ENCODE measurements around the gene RAET1L.
"Not testable (repeated sequence)": the region's sequence is repeated elsewhere in the genome, so short reads cannot be mapped to it uniquely, and the experiment has no call there.

The RAET1L gene

DNA sequence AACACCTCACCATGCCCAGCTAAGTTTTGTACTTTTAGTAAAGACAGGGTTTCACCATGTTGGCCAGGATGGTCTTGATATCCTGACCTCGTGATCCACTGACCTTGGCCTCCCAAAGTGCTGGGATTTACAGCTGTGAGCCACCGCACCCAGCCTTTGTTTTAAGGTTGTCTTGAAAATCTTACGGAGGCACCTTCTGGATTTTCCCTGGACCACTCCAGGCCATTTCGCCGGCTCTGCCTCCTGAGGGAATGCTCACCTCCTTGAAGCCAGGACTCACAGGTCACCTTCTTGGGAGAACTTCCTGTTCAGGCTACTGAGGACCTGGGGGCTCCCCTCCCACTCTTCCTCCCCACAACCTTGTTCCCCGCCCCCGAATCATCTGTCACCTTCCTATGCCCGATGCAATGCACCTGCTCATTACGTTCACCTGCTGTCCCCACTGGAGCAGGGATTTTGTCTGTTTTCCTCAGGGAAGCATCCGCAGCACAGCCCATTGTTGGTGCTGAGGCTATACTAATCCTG lies 19.4 kb upstream of the RAET1L start:
- no peak for DNase-seq (ENCODE audit: low read depth)

DNA sequence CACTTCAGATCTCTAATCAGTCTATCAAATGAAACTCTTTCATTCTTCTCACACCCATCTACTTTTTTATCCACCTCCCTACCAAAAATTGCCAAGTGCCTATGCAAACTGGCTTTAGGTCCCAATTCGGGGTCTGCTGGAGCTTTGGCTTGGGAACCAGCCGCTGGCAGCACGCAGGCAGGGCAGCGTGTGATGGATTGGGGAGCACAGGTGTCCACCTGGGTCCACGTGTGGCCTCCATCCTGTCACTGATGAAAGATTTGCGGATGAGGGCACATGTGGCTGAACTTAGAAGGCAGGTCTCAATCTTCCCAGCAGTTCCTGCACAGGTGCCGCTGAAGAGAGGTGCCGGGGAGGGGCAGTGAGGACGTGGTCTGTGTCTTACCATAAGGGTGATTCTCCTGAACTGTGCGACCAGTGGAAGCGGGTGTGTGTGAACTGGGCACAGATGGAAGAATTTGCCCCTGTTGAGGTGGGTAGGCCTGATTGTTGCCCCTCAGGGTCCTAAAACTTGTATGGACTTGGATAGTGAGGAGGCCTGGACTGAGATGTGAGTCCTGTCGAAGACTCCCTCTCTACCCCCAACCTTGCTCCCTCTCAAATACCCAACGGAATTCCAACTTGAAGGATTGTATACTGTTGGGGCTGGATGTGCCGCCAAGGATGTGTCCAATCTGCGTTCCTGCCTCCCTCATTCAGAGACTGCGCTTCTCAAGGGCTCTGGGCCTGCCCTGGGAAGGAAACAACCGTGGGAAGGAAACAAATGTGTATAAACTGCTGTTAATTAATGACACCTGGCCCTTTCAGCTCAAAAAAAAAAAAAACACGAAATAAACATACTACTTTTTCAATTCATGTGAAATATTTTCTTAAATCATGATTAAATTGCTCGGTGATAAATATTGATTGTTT lies 18.4 kb upstream of the RAET1L start:
- DNase-seq (ENCODE audit: low read depth) = no peak

DNA sequence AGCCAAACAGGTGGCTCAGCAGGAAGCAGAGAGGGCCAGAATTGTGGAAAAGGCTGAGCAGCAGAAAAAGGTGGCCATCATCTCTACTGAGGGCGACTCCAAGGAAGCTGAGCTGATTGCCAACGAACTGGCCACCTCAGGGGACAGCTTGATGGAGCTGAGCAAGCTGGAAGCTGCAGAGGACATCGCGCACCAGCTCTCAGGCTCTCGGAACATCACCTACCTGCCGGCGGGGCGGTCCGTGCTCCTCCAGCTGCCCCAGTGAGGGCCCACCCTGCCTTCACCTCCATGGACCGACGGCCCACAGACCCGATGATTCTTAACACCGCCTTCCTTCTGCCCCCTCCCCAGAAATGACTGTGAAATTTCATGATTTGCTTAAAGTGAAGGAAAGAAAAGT lies 17.8 kb upstream of the RAET1L start:
- no peak for DNase-seq (ENCODE audit: low read depth)

DNA sequence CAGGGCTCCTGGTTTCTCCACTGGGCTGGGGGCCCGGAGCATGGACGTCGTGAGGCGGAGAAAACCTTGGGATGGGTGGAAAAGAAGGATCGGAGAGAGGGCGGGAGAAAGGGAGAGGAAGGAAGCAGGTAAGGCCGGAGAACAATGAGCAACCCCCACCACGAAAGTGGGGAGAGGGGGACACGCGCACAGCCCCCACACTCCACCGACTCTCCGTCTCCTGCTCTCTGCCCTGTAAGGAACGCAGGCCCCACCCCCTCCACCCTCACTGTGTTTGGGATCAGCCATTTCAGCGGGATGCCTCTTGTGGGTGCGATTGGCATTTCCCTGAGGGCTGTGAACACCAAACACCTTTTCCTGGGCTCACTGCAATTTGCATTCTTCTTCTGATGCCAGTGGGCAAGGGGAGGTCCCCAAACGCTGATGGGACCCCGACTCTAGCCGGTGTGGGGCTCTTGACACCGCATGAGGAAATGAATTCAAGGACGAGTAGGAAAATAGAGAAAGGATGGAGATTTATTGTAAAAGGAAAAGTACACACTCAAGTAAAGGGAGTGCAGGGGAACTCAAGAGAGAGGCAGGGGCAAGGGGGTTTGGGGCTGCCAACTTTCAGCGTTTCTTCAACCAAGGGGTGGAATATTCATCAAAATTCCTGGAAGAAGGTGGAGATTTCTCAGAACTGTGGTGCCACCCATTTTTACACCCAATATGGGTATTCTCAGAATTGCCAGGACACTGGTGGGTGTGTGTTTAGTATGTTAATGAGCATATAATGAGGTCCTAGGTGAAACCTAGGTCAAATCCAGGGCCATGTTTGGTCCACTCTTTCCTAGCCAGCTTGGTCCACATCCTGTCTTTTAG lies 13.1 kb upstream of the RAET1L start:
- DNase-seq (ENCODE audit: low read depth) = no peak

DNA sequence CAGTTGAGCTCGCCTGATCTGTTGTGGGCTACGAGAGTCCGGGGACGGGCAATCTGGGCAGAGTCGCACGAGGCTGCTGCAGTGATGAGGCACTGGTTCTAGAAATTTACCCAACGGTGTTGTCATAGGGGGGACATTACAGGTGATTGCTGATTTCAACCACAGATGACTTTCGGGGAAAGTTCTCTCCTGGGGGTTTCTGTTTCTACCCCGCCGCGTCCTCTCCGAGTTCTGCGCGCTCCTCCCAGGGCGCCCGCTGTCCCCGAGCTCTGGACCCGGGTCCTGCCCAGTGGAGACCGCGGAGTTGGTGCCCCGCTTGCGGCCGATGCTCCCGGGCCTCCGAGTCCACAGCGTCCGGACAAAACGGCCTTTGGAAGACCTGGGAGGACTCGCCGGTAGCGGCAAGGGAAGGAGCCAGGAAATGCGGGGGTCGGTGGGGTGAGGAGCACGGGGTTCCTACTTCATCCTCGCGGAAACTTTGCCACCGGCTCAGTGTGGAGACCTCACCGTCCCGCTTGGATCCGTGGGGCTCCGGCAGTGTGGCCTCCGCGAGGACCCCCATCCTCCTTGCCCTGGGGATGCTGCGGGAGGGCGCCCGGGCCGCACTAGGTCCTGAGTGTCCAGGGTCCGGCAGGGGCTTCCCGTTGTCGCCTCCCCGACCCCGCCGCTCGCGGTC lies 12.3 kb upstream of the RAET1L start:
- DNase-seq (ENCODE audit: low read depth) = no peak

DNA sequence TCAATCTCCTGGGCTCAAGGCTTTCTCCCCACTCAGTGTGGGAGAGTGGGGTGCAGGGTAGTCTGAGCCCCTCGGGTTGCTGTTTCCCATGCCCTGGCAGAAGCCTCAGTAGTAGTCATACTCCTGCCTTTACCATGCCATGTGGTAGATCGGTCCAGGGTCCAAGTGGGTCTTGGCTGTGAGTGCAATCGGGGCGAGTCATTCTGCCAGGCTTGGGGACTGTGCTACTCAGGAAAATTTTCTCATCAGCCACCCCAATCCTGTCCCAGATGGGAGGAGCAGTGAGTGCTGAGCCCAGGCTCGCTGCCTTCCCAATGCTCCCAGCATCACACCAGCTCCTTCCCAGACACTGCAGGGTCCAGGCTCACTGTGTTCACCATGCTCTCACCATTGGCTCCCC lies 10.7 kb upstream of the RAET1L start:
- no peak for DNase-seq (ENCODE audit: low read depth)

DNA sequence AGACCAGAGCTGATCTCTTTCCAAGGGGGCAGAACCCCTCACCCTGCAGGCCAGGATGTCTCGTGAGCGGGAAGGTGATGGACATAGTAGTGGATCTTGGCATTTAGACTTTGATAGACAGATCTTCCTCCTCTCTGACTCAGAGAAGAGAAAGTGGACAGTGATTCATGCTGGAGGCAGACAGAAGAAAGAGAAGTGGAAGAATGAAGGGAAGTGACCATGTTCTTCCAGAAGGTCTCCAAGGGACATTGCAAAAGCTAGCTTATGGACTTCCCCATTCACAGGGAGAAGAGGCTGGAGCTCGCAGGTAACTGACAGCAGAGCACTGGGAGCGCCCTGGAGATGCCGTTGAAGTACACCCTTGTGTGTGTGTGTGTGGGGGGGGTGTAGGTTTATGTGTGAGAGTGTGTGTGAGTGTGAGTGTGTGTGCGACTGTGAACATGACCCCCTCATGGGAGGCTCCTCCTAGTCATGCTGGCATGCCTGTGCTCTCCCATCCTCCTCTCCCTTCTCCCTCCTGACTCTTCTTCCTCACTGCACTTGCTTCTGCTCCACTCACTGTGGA lies 8.0 kb upstream of the RAET1L start:
- no peak for DNase-seq (ENCODE audit: low read depth)

DNA sequence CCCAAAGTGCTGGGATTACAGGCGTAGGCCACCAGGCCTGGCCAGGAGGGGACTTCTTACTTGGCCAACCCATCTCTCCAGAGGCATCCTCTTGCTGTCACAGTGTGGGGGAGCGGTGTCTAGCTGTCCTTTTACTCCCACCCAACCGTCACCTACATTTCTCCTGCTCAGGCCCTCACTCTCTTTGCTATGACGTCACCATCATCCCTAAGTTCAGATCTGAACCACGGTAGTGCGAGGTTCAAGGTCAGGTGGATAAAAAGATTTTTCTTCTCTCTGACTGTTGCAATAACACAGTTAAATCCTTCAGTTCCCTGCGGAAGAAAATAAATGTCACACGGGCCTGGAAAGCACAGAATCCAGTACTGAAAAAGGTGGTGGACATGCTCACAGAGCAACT lies 7.3 kb upstream of the RAET1L start:
- no peak for DNase-seq (ENCODE audit: low read depth)

DNA sequence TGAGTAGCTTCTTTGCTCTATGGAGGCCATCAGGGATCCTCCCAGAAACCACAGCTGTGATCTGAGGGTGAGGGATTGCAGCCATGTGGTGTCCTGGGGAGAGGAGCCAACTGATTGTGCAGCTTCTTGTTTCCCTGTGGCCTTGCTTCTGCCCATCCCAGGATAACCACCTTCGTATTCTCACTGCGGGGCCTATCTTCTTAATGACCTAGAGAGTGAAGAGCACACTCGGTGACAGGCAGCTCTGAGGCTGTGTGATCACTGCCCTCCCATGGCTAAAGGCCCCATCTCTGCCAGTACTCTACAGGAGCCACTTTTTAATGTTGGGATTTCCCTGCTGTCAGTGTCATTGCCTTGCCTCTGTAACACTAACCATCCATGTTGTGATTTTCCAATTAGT lies 5.3 kb upstream of the RAET1L start:
- no peak for DNase-seq (ENCODE audit: low read depth)

DNA sequence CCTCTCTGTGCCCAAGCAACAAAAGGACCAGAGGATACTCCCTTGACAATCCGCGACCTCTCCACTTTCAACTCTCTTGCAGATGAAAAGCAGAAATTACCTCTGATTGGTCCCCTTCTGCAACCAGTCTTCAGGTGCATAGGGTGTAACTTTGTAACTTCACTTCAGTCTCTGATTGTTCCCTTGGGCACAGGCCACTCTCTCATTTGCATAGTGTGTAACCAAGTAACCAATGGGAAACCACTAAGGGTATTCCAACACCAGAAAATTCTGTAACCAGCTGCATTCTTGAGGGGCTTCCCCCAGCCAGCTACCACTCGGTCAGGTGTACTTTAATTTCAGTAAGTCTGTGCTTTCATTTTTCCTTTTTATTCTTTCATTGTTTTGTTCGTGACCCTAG lies 4.4 kb upstream of the RAET1L start:
- no peak for DNase-seq (ENCODE audit: low read depth)

DNA sequence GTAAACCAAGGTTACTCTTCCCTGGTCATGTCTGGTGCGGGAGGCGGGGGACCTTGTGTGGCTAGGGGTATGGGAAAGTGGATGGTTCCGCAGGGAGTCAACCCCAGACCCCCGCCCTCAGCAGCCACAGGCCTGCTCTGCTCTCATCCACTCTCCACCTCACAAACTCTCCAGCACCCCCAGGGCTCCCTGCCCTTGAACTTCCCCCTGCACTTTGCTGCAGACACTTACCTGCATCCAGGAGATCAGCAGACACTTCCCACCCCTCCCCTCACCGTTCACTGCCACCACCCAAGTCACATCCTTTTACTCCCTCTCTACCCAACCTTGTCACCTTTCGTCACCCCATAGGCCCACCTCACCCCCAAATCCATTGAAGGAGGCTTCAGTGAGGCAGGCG lies 3.9 kb upstream of the RAET1L start:
- DNase-seq (ENCODE audit: low read depth) = no peak

DNA sequence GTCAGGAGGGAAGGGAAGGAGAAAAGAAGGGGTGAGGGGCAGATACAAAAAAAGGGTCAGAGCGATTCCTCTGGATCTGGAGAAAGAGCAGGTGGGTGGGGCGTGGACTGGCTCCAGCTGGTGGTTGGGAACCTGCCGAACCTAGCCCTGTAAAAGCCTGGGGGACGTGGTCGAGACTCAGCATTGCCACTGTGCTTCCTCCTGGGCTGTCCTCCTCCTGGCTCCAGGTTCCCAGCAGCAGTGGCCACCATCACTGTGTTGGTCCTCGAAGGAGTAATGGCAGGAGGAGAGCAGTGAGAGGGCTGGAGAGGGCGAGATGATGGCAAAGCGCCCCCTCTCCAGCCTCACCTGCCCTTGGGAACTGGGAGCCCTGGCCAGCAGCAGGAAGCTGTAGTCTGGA lies 3.5 kb upstream of the RAET1L start:
- no peak for DNase-seq (ENCODE audit: low read depth)

DNA sequence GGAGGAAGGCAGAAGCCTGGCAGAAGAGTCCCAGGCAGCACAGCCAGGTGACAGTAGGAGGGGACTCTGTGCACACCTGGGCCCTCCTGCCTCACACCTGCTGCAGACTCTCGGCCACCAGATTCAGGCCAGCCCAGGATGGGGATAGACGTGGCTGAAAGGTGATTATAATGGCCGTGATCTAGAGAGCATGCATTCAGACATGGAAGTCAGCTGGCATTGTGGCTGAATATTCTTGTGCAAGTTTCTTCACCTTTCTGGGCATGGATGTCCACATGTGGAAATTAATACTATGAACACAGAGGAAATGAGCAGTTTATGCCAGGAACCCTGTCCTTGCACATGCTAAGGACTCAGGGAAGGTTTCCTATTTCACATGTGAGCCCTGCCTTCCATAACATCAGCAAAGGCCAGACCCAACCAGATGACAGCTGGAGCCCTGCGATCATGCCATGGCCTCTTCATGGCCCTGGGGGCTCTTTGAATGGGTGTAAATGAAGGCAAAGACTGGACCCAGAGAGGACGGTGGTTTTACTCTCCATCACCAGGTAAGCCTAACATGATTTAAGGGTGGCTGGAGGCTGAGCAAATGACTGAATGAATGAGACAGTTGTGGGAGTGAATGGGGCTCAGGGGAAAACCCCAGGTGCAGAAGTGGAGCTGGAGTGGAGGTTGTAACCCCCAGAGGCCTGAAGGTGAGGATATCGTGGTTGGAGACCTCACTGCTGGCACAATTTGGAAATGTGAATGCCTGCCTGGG lies 2.7 kb upstream of the RAET1L start:
- no peak for DNase-seq (ENCODE audit: low read depth)

DNA sequence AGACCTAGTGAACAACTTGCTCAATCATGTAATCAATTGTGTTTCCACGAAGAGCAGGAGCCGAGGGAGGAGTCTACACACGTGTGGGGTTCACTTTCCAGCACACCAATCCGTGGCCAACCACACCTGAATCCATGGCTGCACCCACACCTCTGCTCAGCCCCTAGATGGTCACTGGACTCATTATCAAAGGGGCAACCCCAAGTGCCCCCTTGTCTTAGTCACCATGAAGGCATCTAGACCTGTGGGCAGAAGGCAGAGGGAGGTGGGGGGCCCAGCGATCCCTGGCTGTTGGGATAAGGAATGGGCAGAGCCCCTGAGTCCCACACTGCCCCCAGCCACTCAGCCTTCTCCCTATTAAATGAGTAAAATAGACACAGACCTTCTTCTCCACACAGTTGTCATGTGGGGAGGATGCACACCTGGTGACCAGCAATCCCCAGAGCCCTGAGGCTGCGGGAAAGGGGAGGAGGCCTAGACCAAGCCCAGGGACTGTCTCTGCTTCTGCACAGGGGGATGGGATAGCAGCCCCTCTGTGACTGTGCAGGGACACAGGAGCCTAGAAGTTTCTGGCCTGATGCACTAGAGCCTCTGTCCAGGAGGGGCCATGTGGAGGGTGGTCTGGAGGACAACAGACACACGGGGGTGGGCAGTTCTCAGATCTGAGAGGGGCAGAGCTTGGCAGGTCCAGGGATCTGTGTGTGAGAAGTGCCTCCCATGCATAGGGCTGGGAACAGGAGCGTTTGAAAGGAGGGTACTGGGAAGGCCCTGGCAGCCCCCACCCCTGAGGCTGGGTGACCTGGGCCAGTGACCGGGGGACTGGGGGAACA lies 1.9 kb upstream of the RAET1L start:
- no peak for DNase-seq (ENCODE audit: low read depth)

DNA sequence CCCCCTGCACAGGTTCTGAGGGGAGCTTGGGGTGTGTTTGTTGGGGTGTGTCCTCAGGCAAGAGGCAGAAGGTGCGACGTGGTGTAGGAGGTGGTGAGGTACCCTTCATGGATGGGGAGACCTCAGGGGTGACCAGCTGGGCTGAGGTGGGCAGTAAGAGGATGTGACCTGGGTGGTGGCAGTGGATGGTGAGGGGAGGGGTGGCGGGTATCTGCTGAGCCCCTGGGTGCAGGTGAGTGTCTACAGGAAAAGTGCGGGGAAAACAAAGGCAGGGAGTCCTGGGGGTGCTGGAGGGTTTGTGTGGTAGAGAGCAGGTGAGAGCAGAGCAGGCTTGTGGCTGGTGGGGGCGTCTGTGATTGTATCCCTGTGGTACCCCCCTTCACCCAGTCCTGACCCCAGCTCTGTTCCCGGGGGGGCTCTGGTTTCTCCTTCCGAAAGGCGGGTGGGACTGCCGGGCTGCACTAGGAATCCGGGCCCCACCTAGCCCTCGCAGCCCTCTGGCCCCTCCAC lies 631 bp downstream of the RAET1L start:
- DNase-seq (ENCODE audit: low read depth) = no peak

DNA sequence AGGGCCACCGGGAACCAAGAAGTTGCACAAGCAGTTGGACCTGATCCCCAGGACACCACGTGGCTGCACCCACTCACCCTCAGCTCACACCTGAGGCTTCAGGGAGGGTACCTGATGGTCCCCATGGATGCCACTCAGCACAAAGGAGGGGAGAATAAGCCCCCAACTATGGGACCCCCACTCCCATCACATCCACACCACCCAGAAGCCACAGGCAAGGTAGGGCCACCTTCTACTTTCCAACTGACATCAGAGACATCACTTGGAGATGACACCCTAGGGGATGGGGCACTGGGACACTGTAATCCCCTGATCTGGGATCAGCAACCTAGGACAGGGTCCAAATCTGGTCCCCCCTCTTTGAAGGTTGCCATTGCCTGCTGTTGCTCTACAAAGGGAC lies 1.3 kb downstream of the RAET1L start:
- not testable (repeated sequence) for DNase-seq (ENCODE audit: low read depth)

DNA sequence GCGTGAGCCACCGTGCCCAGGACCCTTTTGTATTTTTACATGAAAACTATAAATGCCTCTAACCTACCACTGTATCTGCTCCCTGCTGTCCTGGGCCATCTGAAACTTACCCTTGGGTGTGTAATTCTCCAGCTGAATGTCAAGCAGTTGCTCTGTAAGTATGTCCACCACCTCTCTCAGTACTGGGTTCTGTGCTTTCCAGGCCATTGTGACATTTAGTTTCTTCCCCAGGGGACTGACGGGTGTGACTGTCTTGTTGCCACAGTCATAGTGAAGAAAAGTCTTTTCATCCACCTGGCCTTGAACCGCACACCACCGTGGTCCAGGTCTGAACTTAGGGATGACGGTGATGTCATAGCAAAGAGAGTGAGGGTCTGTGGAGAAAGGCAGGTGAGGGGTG lies 3.5 kb downstream of the RAET1L start:
- DNase-seq (ENCODE audit: low read depth) = not testable (repeated sequence)

DNA sequence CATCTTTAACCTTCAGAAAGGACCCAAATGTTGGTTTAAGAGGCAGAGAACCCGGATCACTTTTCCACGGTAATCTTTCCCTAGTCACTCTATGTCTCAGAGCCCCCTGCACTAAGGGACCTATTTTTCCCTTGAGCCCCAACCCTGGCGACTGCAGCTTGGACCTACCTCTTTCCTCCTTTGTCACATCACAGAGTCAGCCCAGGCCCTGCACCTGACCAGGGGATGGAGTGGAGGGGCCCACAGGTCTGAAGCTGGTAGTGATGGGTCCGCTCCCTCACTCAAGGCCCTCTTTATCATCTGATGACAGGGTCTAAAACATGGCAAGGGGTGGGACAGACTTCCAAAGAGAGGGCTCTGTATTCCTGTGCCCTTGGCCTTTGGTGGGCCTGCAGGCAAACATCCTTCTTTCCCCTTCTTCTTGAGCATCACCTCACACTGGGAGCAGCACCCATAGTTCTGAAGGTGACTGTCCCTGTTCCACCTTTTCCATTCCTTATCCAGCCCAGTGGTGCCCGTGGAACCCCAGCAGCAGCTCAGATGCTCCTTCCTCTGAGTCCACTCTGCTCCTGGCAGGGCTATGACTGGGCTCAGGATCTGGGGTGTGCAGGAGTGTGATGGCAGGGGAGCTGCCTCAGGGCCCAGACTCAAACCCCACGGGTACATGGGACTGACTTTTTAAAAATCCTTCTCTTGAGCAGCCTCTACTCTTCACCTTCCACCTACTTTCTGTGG lies 6.3 kb downstream of the RAET1L start:
- DNase-seq (ENCODE audit: low read depth) = no peak

DNA sequence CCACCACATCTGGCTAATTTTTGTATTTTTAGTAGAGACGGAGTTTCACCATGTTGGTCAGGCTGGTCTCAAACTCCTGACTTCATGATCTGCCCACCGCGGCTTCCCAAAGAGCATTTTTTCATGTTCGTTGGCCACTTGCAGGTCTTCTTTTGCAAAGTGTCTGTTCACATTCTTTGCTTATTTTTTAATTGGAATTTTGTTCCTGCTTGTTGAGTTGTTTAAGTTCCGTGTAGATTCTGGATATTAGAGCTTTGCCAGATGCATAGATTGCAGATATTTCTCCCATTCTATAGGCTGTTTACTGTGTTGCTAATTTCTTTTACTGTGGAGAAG lies 8.2 kb downstream of the RAET1L start:
- DNase-seq (ENCODE audit: low read depth) = not testable (repeated sequence)
